Uterus (tissue), 4 donors: ENCODE measurements around the gene UBE3A. TPM values are rescaled to one million over a fixed set of nuclear protein-coding genes. Genes with fewer than 3 reads are reported as not detected.

Experiments used
- DNase-seq, 2 donors: peaks; one replicate each; pipeline ENCODE4 v3.0.0-alpha.2; 2019 to 2020
- H3K27ac ChIP-seq, 2 donors: fragments of 200-600 bp; sonication (generic); 1 replicate in 1 of 2; 2 replicates in 1 of 2; pipeline ENCODE4 v1.5.1; 2016 to 2018
- H3K27me3 ChIP-seq, 2 donors: fragments of 200-600 bp; sonication (generic); one replicate each; pipeline ENCODE4 v1.5.1; 2018 to 2019; ENCODE audit warnings: control low read depth in 1 of 2
- H3K36me3 ChIP-seq, 2 donors: fragments of 200-600 bp; sonication (generic); one replicate each; pipeline ENCODE4 v1.5.1; 2019; ENCODE audit warnings: control low read depth in 1 of 2
- H3K4me1 ChIP-seq, 2 donors: fragments of 200-600 bp; sonication (generic); one replicate each; pipeline ENCODE4 v1.5.1; 2018 to 2019; ENCODE audit warnings: control low read depth in 1 of 2
- H3K4me3 ChIP-seq, 2 donors: fragments of 200-600 bp; sonication (generic); 1 replicate in 1 of 2; 2 replicates in 1 of 2; pipeline ENCODE4 v1.5.1; 2018 to 2019; ENCODE audit warnings: mild to moderate bottlenecking in 1 of 2
- H3K9me3 ChIP-seq, 2 donors: fragments of 200-600 bp; sonication (generic); one replicate each; pipeline ENCODE4 v1.5.1; 2019; ENCODE audit warnings: control low read depth in 1 of 2
- POLR2A ChIP-seq, 2 donors: fragments of 450-650 bp; IDR thresholded peaks; one replicate each; pipeline ENCODE4 v1.6.1; 2016; ENCODE audit warnings: antibody characterized with exemption in 2 of 2, mild to moderate bottlenecking in 1 of 2, moderate library complexity in 1 of 2
- intact Hi-C: fragments of 100-400 bp; cut with DNase I; formaldehyde crosslinking; loops from one replicate; pipeline ENCODE4 v1.15.1; 2023; ENCODE audit warnings: low total_unique reads
- total RNA-seq, 4 donors: library from RNA; depleted of rRNA in 3 of 4; stranded (reverse); fragments of >200 nt in 3 of 4; gene quantifications; one replicate each; pipeline versions ENCODE4 v1.1.0 to v1.2.4, GENCODE V29; 2014 to 2023
- TF ChIP-seq, protein P1 (sequence below), 4 experiments: fragments of 200-600 bp in 2 of 4; fragments of 450-650 bp in 2 of 4; sonication (generic) in 2 of 4; IDR thresholded peaks; one replicate each; pipeline ENCODE4 v1.5.1; 2016 to 2019; ENCODE audit warnings: antibody characterized with exemption in 4 of 4, mild to moderate bottlenecking in 2 of 4, moderate library complexity in 1 of 4
- donor health status: DM: yes; HTN: yes; CAD: no.

Gene UBE3A
- total RNA-seq, 4 donors from 2014 or later, result 59.7 to 180 (median 127) TPM

DNA sequence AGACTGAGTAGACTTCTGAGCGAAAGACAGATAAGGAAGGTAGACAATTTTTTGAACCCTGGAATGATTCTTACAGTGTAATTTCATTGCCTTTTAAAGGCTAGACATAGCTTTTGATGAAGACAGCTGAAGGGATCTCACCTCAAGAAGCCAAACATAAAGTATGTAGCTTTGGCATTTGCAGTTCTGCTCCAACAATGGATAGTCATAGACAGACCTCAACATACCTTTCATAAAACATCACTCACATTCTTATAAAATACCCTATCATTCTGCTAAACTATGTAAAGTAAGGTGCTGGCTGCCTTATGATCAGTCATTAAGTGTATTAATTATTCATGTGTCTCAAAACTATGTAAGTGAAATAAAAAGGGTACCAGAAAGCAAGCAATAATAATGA is 70.0 kb downstream of the UBE3A start:
- TF ChIP-seq POLR2A (IDR thresholded peaks at IDR 0.05), result no peak
- TF ChIP-seq, protein P1, sequence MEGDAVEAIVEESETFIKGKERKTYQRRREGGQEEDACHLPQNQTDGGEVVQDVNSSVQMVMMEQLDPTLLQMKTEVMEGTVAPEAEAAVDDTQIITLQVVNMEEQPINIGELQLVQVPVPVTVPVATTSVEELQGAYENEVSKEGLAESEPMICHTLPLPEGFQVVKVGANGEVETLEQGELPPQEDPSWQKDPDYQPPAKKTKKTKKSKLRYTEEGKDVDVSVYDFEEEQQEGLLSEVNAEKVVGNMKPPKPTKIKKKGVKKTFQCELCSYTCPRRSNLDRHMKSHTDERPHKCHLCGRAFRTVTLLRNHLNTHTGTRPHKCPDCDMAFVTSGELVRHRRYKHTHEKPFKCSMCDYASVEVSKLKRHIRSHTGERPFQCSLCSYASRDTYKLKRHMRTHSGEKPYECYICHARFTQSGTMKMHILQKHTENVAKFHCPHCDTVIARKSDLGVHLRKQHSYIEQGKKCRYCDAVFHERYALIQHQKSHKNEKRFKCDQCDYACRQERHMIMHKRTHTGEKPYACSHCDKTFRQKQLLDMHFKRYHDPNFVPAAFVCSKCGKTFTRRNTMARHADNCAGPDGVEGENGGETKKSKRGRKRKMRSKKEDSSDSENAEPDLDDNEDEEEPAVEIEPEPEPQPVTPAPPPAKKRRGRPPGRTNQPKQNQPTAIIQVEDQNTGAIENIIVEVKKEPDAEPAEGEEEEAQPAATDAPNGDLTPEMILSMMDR (IDR thresholded peaks at IDR 0.05), result no peak
- H3K4me3 ChIP-seq, result no peak overlapping the region
- intact Hi-C loops, result no loop called here
- H3K36me3 ChIP-seq, result no peaks in the 10 kb centered on the region
- H3K27me3 ChIP-seq, result no peaks in the 10 kb centered on the region
- no peak overlapping the region for H3K27ac ChIP-seq
- DNase-seq, result no peak
- H3K4me1 ChIP-seq, result no peaks in the 10 kb centered on the region
- no peaks in the 10 kb centered on the region for H3K9me3 ChIP-seq

DNA sequence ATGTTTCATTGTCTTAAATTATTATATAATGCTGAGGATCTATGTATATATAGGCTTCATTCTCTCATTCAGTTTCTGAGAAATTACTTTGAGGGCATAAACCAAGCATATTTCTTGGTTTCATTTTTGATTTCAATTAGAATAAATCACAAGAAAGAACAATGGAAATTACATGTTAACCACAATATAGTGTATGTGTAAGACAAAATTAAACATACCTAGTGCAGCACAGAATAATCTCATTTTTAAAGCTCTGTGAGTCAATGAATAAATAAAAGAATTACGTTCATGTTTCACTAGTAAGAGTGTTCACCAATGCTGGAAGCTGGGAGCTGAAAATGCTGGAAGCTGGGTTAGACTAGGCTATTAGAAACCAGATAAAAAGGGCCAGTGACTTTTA is 72.8 kb downstream of the UBE3A start:
- Histone ChIP-seq H3K4me1 (no peaks in the 10 kb centered on the region), H3K9me3 (no peaks in the 10 kb centered on the region), H3K36me3 (no peaks in the 10 kb centered on the region), H3K27ac (no peak overlapping the region), H3K27me3 (no peaks in the 10 kb centered on the region), H3K4me3 (no peak overlapping the region)
- intact Hi-C loops, result no loop called here
- no peak for DNase-seq
- TF ChIP-seq, protein P1 (IDR thresholded peaks at IDR 0.05), result no peak

DNA sequence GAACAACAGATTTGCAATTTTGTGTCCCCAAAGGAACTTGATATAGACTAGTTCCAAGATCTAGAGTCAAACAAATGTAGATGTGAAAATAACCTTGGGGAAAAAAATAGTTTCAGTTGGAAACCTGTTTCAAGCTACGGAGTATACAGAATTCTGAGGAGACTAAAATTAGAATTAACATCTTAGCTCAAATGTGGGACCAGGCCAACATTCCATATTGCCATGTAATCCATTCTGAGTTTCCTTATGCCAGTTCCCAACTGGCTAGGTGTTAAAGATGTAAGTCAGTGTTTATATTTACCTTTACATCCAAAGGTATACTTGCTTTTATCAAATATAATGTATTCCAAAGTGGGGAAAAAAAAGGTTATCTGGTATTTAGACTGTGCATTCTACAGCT is 76.3 kb downstream of the UBE3A start:
- TF ChIP-seq POLR2A (IDR thresholded peaks at IDR 0.05), result no peak
- TF ChIP-seq, protein P1 (IDR thresholded peaks at IDR 0.05), result no peak
- no peak overlapping the region for H3K4me3 ChIP-seq
- no peak overlapping the region for H3K27ac ChIP-seq

DNA sequence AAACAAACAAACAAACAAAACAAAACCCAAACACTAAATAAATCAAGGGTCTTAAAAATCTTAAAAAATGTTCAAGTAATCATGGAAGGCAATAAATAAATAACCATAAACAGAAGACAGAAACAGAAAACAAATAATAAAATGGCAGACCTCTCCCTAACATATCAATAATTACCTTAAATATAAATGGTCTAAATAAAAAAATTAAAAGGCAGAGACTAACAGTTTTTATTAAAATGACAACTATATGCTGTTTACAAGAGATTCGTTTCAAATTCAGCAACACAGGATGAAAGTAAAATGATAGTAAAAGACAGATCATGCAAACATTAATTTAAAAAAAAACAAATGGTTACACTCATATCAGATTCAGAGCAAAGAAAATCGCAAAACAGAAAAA is 91.1 kb downstream of the UBE3A start:
- Histone ChIP-seq H3K36me3 (no peaks in the 10 kb centered on the region), H3K9me3 (no peaks in the 10 kb centered on the region), H3K27me3 (no peaks in the 10 kb centered on the region), H3K27ac (no peak overlapping the region), H3K4me3 (no peak overlapping the region), H3K4me1 (no peaks in the 10 kb centered on the region)
- intact Hi-C loops, result no loop called here
- TF ChIP-seq POLR2A (IDR thresholded peaks at IDR 0.05), result no peak
- TF ChIP-seq, protein P1 (IDR thresholded peaks at IDR 0.05), result no peak
- DNase-seq, result no peak

More for the DNA sequence above, 76.3 kb downstream of the UBE3A start:
- no peaks in the 10 kb centered on the region for H3K36me3 ChIP-seq
- no peak for DNase-seq
- intact Hi-C loops, result no loop called here
- no peaks in the 10 kb centered on the region for H3K27me3 ChIP-seq
- no peaks in the 10 kb centered on the region for H3K4me1 ChIP-seq
- no peaks in the 10 kb centered on the region for H3K9me3 ChIP-seq

DNA sequence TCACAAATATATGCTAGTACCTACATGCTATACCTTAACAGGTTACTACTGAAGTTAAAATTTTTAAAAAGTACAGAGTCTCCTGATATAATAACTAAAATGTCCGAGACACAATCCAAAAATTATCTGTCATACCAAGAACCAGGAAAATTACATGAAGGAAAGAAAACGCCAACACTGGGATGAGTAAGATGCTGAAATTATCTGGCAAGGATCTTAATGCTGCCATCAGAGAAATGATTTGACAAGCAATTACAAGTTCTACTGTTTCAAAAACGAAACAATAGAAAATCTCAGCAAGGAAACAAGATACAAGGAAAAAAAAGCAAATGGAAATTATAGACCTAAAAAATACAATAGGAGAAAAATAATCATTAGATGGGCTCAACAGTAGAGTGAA is 92.5 kb downstream of the UBE3A start:
- no peak for DNase-seq
- Histone ChIP-seq H3K27ac (no peak overlapping the region), H3K36me3 (no peaks in the 10 kb centered on the region), H3K4me3 (no peak overlapping the region), H3K9me3 (no peaks in the 10 kb centered on the region), H3K4me1 (no peaks in the 10 kb centered on the region), H3K27me3 (no peaks in the 10 kb centered on the region)
- intact Hi-C loops, result no loop called here
- TF ChIP-seq, protein P1 (IDR thresholded peaks at IDR 0.05), result no peak
- TF ChIP-seq POLR2A (IDR thresholded peaks at IDR 0.05), result no peak
